ENCODE results near the gene PPP2R3A.
"Not testable (repeated sequence)": the region's sequence is repeated elsewhere in the genome, so short reads cannot be mapped to it uniquely, and the experiment has no call there.

The PPP2R3A gene

DNA sequence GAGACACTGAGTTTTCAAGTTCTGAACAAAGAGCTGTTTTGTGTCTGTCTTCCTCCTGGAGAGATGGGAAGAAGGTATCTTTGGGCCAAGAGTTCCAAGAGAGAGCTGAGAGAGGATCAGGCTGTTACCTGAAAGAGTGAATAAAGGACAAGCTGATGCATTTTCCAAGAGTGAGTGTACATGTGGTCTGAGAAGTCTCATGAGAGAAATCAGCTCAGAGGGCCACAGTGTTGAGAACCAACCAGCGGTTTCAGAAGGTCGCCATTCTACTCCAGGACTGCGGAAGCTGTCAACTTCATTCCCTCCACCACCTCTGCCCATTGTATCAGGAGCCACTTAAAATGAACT, 42.7 kb upstream of the PPP2R3A start:
- no peak for DNase-seq (ENCODE audit: low spot score)
- TF ChIP-seq, protein P1, sequence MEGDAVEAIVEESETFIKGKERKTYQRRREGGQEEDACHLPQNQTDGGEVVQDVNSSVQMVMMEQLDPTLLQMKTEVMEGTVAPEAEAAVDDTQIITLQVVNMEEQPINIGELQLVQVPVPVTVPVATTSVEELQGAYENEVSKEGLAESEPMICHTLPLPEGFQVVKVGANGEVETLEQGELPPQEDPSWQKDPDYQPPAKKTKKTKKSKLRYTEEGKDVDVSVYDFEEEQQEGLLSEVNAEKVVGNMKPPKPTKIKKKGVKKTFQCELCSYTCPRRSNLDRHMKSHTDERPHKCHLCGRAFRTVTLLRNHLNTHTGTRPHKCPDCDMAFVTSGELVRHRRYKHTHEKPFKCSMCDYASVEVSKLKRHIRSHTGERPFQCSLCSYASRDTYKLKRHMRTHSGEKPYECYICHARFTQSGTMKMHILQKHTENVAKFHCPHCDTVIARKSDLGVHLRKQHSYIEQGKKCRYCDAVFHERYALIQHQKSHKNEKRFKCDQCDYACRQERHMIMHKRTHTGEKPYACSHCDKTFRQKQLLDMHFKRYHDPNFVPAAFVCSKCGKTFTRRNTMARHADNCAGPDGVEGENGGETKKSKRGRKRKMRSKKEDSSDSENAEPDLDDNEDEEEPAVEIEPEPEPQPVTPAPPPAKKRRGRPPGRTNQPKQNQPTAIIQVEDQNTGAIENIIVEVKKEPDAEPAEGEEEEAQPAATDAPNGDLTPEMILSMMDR (IDR thresholded peaks at IDR 0.05; ENCODE audit: extremely low read depth, missing control alignments): no peak

DNA sequence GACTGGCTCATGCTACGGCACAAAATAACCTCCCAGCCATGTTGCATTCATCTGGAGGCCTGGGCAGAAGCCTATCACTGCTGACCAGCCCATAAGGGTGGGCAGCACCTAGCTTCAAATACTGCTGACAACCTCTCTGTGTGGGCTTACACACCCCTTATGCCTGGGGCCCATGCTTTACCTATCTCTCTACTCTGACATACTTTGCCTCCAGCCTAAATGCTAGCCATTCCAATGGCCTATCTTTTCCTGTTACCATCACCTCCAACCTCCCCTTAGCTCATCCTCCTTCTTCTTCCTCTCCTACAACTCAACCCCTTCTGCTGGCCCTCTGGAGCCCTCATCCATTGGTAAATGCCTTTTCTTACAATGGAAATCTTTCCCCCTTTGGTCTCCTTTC, 41.0 kb upstream of the PPP2R3A start:
- TF ChIP-seq, protein P1 (IDR thresholded peaks at IDR 0.05; ENCODE audit: extremely low read depth, missing control alignments): no peak
- DNase-seq (ENCODE audit: low spot score): no peak

DNA sequence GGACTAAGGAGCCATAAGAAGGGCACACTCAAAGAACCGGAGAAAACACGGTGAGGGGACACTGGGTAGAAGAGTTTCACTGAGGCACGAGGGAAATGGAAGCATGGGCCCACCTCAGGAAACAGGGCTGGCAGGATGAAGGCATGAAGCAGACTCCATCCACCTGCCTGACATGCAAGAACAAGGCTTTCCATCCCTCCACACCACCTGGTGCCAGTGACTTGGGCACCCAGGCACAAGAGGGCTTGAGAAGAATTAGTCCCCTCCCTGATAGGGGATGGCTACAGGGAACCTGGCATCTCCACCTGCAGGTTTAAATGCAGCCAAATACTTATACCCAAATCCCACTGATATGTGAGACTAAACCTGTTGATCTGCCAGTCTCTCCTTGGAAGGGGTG, 38.9 kb upstream of the PPP2R3A start:
- TF ChIP-seq, protein P1 (IDR thresholded peaks at IDR 0.05; ENCODE audit: extremely low read depth, missing control alignments): no peak
- no peak for DNase-seq (ENCODE audit: low spot score)

DNA sequence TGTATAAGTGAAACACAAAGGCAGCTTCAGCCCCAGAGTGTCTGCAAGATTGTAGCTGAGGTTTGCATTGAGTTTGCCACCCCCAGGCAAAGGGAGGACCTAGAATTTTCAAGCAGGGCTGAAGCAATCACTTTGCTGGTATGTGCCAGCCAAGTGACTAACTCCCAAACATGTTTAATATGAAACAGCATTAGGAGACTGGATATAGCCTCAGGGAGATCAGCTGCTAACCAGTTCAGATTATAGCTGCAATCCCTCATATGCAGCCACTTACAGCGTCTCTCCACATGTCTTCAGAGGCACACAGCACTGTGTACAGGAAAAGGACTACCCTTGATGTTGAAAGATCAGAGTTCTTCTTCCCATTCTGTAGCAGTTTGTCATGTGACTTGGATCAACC, 38.4 kb upstream of the PPP2R3A start:
- TF ChIP-seq, protein P1 (IDR thresholded peaks at IDR 0.05; ENCODE audit: extremely low read depth, missing control alignments): no peak

DNA sequence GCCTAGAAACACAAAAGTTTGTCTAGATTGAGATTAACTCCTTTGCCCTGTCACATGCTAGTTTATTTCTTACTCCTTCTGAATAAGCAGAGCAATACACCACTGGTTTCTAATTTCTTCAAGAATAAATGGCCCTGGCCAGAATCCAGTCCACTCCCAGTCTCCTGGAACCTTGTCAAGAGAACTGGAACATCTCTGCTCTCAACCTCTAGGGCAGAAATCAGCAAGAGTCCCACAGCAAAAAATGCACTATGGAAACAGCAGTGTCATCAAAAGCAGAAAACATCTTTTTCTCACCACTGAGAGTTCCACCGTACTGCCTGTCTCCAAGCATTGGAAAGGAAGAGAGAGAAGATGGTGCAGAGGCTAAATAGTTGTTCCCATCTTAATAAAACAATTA, 35.9 kb upstream of the PPP2R3A start:
- no peak for DNase-seq (ENCODE audit: low spot score)
- TF ChIP-seq, protein P1 (IDR thresholded peaks at IDR 0.05; ENCODE audit: extremely low read depth, missing control alignments): no peak

More for the DNA sequence above, 38.4 kb upstream of the PPP2R3A start:
- DNase-seq (ENCODE audit: low spot score): no peak

DNA sequence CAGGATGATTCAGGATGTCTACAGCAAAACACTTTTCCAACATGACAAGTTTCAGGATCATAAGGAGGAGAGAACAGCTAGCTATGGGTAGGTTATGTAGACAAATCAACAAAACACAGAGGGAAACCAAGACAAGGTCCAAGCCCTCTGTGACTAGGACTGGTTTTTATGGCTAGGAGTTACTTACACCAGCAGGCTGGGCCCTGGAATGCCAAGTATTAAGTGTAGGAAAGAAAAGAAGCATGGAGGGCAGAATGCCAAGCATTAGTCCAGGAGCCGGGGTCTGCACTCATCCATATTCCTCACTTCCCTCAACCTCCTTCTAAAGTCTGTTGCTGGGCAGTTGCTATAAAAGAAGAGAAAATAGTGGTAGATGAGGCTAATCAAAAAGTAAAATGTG, 35.3 kb upstream of the PPP2R3A start:
- TF ChIP-seq, protein P1 (IDR thresholded peaks at IDR 0.05; ENCODE audit: extremely low read depth, missing control alignments): no peak
- no peak for DNase-seq (ENCODE audit: low spot score)

DNA sequence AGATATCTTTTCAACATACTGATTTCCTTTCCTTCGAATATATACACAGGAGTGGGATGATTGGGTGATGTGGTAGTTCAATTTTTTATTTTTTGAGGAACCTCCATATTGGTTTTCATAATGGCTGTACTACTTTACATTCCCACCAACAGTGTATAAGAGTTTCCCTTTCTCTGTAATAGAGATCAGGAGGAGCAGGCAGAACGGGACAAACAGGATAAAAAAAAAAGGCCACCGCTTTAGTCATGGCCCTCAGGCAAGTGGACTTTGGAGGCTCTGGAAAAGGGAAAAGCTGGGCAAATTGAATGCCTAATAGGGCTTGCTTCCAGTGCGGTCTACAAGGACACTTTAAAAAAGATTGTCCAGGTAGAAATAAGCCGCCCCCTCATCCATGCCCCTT, 30.4 kb upstream of the PPP2R3A start:
- DNase-seq (ENCODE audit: low spot score): not testable (repeated sequence)

DNA sequence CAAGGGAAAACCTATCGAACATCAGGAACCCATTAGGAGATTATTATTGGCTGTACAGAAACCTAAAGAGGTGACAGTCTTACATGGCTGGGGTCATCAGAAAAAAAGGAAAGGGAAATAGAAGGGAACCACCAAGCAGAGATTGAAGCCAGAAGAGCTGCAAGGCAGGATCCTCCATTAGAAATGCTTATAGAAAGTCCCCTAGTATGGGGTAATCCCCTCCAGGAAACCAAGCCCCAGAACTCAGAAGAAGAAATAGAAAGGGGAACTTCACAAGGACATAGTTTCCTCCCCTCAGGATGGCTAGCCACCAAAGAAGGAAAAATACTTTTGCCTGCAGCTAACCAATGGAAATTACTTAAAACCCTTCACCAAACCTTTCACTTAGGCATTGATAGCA, 27.8 kb upstream of the PPP2R3A start:
- DNase-seq (ENCODE audit: low spot score): not testable (repeated sequence)

DNA sequence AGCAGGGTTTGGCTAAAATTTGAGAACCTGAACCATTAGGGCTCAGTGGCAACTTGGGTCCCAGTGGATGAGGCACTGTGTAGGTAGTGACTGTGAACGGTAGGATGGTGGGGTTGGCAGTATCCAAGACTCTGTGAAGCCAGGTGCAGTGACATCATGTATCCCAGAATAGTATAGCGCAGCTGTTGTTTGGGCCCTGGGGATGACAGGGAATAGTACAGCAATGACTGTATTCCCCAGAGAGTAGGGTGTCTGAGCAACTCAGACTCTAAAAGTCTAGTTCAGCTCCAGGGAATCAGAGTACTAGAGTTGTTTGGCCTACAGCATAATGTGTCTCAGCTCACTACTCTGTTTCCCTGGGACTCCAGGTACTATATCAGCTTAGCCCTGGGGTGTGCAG, 20.7 kb upstream of the PPP2R3A start:
- no peak for DNase-seq (ENCODE audit: low spot score)
- TF ChIP-seq, protein P1 (IDR thresholded peaks at IDR 0.05; ENCODE audit: extremely low read depth, missing control alignments): no peak

Data from GM20000 (cell line).